Measurements from ENCODE around the gene ELOVL1.
A peak's percentile ranks its signal among the peaks of the same experiment; 100 is the strongest.

The ELOVL1 gene

DNA sequence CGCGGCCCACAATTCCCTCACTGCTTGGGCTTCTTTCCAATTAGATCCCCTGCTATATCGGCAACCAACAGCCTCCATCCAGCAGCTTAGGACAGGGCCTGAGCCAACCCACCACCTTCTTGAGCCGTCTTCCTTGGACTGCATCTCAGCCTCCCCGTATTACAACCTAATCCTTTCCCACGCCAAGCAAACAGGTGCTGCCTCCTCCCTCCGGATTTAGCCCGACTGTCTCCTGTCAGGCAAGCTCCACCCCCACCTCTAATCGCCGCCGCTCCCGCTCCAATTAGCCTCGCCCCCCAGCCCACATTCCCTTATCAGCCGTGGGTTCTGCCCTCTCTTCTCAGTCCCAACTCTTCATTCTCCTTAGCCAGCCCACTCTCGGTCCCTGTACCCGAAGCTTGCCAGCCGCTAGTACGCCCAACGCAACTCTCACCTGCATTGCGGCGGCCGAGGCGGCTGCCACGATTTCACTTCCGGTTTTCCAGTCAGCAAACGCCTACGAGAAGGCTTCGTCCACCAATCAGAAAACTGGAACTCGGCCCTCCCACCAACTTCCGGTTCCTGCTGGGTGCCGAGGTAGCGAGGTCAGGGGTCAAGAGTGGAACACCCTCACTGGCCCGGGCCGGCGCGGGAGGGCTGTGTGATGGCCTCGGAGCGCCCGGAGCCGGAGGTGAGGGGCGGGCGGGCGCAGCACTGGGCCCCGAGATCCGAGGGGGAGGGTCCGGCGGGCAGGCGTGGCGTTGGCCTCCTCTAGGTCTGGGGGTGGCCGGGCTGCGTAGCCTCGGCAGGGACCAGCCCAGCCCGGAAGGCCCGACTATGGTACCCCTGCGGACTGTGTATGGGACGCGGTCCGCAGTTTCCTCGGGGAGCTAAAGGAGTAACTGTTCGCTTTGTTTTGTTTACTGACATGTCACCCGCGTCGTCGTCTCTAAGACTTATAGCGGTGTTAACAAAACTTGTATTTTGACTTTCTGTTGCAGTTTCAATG, 21.8 kb upstream of the ELOVL1 start, which contains the start of the genes MED8 and SZT2:
Gene MED8, minus strand, starts transcription at position 475 of the 988 bp plus-strand sequence. Its CDS starts 36 bp downstream, at position 439.
Gene SZT2, plus strand, starts transcription at position 574 of the 988 bp plus-strand sequence. Its CDS starts 70 bp downstream, at position 644.
- peak within 1 kb of the TSS; percentile 84 for H3K27ac ChIP-seq
- TF ChIP-seq ZFX (IDR thresholded peaks at IDR 0.05), result peak; percentile 91
- TF ChIP-seq, protein P1, sequence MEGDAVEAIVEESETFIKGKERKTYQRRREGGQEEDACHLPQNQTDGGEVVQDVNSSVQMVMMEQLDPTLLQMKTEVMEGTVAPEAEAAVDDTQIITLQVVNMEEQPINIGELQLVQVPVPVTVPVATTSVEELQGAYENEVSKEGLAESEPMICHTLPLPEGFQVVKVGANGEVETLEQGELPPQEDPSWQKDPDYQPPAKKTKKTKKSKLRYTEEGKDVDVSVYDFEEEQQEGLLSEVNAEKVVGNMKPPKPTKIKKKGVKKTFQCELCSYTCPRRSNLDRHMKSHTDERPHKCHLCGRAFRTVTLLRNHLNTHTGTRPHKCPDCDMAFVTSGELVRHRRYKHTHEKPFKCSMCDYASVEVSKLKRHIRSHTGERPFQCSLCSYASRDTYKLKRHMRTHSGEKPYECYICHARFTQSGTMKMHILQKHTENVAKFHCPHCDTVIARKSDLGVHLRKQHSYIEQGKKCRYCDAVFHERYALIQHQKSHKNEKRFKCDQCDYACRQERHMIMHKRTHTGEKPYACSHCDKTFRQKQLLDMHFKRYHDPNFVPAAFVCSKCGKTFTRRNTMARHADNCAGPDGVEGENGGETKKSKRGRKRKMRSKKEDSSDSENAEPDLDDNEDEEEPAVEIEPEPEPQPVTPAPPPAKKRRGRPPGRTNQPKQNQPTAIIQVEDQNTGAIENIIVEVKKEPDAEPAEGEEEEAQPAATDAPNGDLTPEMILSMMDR (conservative IDR thresholded peaks at IDR 0.05), result no peak

GRCh38 chr1:43388613-43389012, 20.8 kb upstream of the ELOVL1 start:
- H3K27ac ChIP-seq, result peak overlapping the region; percentile 84; the same call in 1 of the 2 replicates
- TF ChIP-seq ZFX (IDR thresholded peaks at IDR 0.05), result no peak
- TF ChIP-seq, protein P1 (conservative IDR thresholded peaks at IDR 0.05), result no peak

GRCh38 chr1:43387976-43388599, 20.3 kb upstream of the ELOVL1 start:
- no peak overlapping the region; the same call in 1 of the 2 replicates for H3K27ac ChIP-seq
- TF ChIP-seq ZFX (IDR thresholded peaks at IDR 0.05), result no peak
- TF ChIP-seq, protein P1 (conservative IDR thresholded peaks at IDR 0.05), result no peak

DNA sequence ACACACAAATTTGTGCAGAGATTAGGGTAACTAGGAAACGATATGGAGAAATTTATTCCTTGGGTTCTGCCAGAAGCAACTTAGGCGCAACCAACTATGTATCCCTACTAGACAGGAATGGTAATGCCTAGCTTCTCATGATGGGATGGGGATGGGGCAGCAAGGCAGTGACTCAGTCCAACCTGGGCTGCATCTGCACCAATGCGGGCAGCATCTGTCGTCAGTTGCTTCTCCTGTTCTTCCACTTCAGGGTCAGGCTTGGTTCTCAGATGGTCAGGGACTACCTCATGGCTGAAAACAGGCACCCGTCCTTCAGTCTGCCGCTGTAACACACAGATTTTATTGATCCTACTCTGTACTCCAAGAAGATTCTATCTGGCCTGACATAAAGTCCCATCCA, 18.9 kb upstream of the ELOVL1 start:
- no peak for TF ChIP-seq ZFX (IDR thresholded peaks at IDR 0.05)
- TF ChIP-seq, protein P1 (conservative IDR thresholded peaks at IDR 0.05), result no peak
- no peak overlapping the region for H3K27ac ChIP-seq

GRCh38 chr1:43383449-43383848, 15.6 kb upstream of the ELOVL1 start:
- H3K27ac ChIP-seq, result no peak overlapping the region
- TF ChIP-seq, protein P1 (conservative IDR thresholded peaks at IDR 0.05), result no peak; the same call in 1 of the 2 replicates
- TF ChIP-seq ZFX (IDR thresholded peaks at IDR 0.05), result no peak

DNA sequence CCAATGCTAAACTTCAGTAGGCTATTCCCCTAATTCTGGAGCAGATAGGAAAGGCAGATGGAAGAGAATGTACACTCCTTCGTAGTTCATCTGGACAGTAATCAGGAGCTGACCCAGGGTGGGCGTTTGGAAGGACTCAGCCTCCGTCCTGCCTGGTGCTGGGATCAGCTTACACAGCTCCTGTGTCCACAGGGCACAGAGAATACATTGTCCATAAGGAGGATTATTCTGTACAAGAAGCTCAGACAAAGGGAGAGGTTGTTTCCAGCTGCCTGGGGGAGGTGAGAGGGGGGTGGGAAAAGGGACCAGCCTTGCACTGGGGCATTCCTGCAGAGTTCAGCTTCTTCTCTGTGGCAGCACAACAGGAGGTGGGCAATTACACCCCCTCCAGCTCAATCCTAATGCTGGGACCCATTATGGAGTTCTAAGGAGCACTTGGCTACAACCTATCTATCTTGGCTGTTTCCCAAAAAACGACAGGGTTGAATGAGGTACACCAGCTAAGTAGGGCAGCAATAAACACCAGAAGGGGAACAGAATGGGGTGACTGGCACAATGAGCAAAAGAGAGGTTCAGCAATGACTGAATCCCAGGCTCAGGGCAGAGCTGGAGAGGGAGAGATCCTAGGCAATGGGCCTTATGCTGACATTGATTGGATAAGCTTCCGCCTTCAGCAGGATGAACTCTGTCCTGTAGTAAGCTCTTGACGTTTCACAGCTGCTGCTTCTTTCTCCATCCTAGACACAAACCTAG, 14.4 kb upstream of the ELOVL1 start:
- TF ChIP-seq ZFX (IDR thresholded peaks at IDR 0.05), result no peak
- TF ChIP-seq, protein P1 (conservative IDR thresholded peaks at IDR 0.05), result no peak
- H3K27ac ChIP-seq, result no peak overlapping the region

Data from C4-2B (cell line).